ENCODE results near the gene TSSK3.

Gene TSSK3

DNA sequence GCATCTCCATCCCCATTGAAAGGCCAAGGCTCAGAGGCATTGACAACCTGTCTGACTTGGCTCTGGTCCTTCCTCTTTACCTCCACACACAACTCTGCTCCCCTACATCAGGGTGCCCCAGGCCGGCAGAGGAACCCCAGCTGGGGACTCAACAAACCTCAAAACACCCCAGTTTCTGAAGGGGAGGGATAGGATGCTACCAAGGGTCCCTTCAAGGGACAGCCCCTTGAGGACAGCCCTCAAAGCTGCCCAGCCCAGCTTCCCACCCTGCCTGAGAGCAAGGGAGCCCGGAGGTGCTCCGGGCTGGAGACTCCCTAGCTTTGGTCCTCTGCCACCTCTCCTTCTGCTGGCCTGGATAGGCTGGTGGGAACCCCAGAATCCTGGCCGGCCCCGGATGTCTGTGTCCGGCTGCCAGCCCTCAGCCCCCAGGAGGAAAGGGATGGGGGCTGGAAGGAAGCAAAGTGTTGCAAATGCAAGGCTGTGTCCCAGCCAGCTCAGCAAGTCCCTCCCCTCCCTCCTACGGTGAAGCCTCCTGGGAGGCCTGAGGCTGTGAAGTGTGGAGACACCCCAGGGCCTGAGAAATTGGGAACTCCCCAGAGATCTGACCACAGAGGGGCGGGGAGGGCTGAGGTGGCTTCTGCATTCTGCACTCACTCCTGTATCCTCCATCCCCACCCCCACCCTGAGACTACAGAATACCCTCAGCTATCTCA lies 25.2 kb upstream of the TSSK3 start:
- no peaks in the 10 kb centered on the region for H3K9me3 Mint-ChIP-seq

GRCh38 chr1:32337855-32338636 lies 24.3 kb upstream of the TSSK3 start:
- no peaks in the 10 kb centered on the region for H3K27me3 Mint-ChIP-seq (ENCODE audit: low read depth)
- peaks cover 17% of the 10 kb centered on the region for H3K36me3 Mint-ChIP-seq (ENCODE audit: low read depth)
- TF ChIP-seq CTCF (IDR thresholded peaks at IDR 0.05; ENCODE audit: unreplicated experiment in 3 of 3), result no peak
- H3K9me3 Mint-ChIP-seq, result no peaks in the 10 kb centered on the region
- H3K27ac Mint-ChIP-seq, result peak overlapping the region; percentile 60 to 88 (median 74)
- H3K4me1 Mint-ChIP-seq, result peaks cover 39% of the 10 kb centered on the region
- H3K4me3 Mint-ChIP-seq, result peak overlapping the region; percentile 48 to 79 (median 70)

More for the DNA sequence above, 25.2 kb upstream of the TSSK3 start:
- peak overlapping the region; percentile 78 to 86 (median 85) for H3K4me3 Mint-ChIP-seq
- peaks cover 39% of the 10 kb centered on the region for H3K4me1 Mint-ChIP-seq
- H3K27ac Mint-ChIP-seq, result peak overlapping the region; percentile 57 to 74 (median 65)
- no peak for TF ChIP-seq CTCF (IDR thresholded peaks at IDR 0.05; ENCODE audit: unreplicated experiment in 3 of 3)
- no peaks in the 10 kb centered on the region for H3K27me3 Mint-ChIP-seq (ENCODE audit: low read depth)
- peaks cover 25% of the 10 kb centered on the region for H3K36me3 Mint-ChIP-seq (ENCODE audit: low read depth)

DNA sequence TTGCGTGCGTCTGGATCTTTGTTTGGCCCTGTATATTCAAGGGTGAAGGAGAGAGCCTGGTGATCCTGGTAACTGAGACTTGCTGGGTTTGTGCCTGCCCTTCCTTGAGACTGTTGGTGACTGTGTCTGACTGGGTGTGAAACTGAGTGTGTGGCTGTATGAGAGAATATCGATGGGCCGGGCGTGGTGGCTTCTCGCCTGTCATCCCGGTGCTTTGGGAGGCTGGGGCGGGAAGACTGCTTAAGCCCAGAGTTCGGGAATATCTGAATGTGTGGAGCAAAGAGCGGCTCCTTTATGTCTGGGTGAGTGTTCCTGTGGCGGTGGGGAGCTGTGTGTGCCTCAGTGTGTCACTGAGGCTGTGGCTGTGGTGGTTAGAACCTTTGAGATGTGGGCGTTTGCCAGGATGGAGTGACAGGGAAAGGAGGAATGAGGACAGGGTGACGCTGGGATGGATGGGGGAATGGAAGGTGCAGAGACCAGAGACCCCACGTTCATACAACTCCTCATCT lies 23.6 kb upstream of the TSSK3 start:
- Mint-ChIP-seq H3K27ac (peak overlapping the region; percentile 60 to 88 (median 74)), H3K4me3 (peak overlapping the region; percentile 48 to 79 (median 70)), H3K36me3 (ENCODE audit: low read depth) (peaks cover 12% of the 10 kb centered on the region), H3K9me3 (no peaks in the 10 kb centered on the region), H3K4me1 (peaks cover 34% of the 10 kb centered on the region), H3K27me3 (ENCODE audit: low read depth) (no peaks in the 10 kb centered on the region)
- no peak for TF ChIP-seq CTCF (IDR thresholded peaks at IDR 0.05; ENCODE audit: unreplicated experiment in 3 of 3)

GRCh38 chr1:32339363-32339978 lies 22.9 kb upstream of the TSSK3 start:
- H3K4me3 Mint-ChIP-seq, result no peak overlapping the region
- peaks cover 5% of the 10 kb centered on the region for H3K36me3 Mint-ChIP-seq (ENCODE audit: low read depth)
- TF ChIP-seq CTCF (IDR thresholded peaks at IDR 0.05; ENCODE audit: unreplicated experiment in 3 of 3), result no peak
- no peaks in the 10 kb centered on the region for H3K9me3 Mint-ChIP-seq
- H3K27me3 Mint-ChIP-seq (ENCODE audit: low read depth), result no peaks in the 10 kb centered on the region
- H3K4me1 Mint-ChIP-seq, result peaks cover 27% of the 10 kb centered on the region
- H3K27ac Mint-ChIP-seq, result peak overlapping the region in 2 of 3 experiments; percentile 2 to 21

DNA sequence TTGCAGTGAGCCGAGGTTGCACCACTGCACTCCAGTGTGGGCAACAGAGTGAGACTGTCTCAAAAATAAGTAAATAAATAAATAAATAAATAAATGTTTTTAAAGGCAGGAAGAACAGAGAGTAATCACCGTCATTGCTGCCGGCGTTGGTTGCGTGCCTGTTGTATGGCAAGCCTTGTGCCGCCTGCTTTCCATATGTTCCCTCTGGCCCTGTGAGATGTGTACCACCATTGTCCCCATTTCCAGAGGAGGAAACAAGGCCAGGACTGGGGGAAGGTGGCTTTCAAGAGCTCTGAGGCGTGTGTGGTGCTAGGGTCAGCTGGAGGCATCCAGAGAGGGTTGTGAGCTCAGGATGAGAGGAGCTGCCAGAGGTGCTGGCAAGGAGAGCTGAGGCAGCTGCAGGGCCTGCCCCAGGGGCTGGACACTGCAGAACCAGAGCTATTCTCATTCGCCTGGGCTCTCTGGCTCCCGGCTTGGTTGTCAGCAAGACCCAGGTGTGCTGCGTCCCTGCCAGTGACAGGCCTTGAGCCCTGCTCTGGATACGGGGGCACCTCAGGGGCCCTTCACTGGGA lies 21.1 kb upstream of the TSSK3 start:
- Mint-ChIP-seq H3K4me3 (no peak overlapping the region), H3K4me1 (peaks cover 34% of the 10 kb centered on the region), H3K27me3 (ENCODE audit: low read depth) (no peaks in the 10 kb centered on the region), H3K27ac (no peak overlapping the region), H3K9me3 (no peaks in the 10 kb centered on the region), H3K36me3 (ENCODE audit: low read depth) (no peaks in the 10 kb centered on the region)
- no peak for TF ChIP-seq CTCF (IDR thresholded peaks at IDR 0.05; ENCODE audit: unreplicated experiment in 3 of 3)

Data from nephron (organoid).